NK-92 (cell line): ENCODE data around the gene GEMIN7.

Experiments
- DNase-seq: peaks from one replicate; lab custom pipeline; 2025; ENCODE audit not compliant: unreplicated experiment; lab: John Stamatoyannopoulos, UW

GEMIN7 gene

DNA sequence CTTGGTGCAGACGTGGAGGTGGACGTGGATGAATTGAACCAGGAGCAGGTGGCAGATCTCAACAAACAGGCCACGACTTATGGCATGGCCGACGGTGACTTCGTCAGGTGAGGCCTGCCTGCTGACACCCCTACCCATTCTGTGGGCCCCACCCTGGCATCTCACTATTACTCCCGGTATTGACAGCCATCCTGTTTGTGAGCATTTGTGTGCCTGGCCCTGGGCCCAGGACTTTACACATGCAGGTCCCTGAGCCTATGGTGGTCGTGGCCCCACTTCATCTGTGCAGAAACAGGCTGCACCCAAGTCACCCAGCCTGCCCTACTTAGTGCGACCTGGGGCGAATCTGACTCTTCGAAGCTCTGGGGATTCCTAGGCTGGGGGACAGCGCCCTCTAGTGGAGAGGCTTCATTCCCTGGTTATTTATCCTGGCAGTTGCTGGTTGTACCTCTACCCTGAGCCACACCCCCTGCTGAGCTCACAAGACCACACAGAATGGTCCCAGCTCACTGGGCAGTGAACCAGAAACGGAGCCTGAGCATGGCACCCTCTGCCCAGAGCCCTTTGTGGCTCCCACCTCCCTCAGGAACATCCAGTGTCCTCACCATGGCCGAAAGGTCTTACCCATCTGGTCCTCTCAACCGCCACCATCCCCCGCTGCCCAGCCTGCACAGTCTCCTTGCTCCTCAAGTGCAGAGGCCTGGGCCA is 19.6 kb upstream of the GEMIN7 start:
- DNase-seq, result no peak

DNA sequence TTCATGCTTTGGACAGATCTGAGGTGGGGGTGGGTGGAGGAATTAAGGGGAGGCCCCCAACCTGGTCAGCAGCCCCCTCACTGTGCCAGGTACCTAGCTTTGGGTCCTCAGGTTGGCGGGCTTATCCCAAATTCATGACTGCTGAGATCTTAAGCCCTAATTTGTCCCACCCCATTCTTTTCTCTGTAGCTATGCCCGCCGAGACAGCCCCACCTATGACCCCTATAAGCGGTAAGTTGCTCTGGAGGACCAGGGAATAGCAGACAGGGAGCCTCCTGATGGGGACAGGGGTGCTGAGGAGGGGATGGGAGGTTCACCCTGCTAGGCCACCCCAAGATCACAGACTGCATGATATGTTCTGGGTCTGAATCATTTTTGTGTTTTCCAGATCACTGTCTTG is 17.1 kb upstream of the GEMIN7 start:
- no peak for DNase-seq

DNA sequence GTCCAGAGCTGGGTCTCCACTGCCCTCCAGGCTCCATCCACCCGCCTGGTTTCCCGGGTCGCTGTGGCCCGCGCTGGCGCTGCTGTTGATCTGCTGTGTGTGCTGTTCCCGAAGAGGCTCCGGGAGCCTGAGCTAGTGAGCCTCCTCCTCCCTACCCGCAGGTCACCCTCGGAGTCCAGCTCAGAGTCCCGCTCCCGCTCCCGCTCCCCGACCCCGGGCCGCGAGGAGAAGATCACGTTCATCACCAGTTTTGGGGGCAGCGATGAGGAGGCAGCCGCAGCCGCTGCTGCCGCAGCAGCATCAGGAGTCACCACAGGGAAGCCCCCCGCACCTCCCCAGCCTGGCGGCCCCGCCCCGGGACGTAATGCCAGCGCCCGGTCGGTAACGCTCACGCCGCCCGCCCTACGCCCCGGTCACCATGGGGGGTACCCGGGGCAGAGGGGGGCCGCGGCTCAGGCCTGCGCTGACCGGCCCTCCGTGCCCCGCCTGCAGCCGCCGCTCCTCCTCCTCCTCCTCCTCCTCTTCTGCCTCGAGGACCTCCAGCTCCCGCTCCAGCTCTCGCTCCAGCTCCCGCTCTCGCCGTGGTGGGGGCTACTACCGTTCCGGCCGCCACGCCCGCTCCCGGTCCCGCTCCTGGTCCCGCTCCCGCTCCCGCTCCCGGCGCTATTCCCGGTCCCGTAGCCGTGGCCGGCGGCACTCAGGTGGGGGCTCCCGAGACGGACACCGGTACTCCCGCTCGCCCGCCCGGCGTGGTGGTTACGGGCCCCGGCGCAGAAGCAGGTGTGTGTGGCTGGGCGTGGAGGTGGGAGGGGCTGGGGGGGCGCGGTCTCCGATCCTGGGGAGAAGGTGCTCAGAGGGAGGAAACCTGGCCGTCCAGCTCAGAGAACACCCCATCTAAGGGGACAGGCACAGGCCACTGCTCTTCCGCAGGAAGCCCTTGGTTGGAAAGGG is 14.9 kb upstream of the GEMIN7 start:
- no peak for DNase-seq

DNA sequence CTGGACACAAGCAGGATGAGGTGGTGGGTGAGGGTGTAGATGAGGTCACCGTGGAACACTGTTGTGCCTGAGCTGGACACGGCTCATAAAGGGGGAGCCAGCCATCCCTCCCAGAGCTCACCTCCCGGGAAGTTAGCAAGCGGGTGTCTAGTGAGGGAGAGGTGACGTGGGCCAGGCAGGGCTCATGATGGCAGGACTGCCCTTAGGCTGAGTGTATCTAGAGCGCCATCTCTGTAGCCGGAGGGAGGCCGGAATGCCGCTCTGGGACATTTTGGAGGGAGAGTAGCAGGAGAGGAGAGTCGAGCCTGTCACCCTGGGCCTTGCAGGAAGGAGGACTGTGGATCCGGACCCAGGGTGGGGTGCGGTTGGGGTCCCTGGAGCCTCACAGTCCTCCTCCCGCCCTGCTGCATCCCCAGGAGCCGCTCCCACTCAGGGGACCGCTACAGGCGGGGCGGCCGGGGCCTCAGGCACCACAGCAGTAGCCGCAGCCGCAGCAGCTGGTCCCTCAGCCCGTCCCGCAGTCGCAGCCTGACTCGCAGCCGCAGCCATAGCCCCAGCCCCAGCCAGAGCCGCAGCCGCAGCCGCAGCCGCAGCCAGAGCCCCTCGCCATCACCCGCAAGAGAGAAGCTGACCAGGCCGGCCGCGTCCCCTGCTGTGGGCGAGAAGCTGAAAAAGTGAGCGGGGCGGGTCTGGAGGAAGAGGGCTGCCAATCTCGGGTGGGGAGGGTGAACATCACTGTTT is 12.0 kb upstream of the GEMIN7 start:
- DNase-seq, result no peak

DNA sequence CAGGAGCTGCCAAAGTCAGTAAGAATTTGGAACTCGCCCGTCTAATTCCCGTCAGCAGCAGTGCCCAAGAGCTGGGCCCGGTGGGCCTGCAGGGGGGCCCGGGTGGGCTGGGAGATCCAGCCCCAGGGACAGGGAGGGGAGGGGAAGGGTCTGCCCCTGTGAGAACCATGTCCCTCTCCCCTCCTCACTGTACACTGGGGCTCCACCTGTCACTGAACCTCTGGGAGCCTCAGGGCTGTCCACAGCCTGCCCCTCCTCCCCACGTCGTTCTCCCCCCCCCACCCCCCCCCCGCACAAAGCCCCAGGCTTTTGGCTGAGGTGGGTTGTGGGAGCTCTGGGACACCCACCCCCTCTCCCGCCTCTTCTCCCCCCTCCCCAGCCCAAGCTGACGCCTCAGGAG is 11.0 kb upstream of the GEMIN7 start:
- no peak for DNase-seq

DNA sequence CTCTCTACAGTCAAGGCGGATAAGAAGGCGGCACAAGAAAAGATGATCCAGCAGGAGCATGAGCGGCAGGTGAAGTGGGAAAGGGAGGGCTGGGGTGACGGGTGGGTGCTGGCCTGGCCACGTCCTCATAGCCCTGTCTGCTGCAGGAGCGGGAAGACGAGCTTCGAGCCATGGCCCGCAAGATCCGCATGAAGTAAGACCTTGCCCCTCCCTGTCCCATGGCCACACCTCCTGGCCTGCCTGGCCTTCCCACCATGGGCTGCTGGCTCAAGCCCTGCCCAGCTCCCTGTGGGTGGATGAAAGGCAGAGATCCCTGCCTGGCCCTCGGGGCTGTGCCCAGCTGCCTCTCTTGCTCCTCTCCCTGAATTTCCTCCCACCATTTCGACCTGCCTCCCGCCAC is 10.0 kb upstream of the GEMIN7 start:
- no peak for DNase-seq

DNA sequence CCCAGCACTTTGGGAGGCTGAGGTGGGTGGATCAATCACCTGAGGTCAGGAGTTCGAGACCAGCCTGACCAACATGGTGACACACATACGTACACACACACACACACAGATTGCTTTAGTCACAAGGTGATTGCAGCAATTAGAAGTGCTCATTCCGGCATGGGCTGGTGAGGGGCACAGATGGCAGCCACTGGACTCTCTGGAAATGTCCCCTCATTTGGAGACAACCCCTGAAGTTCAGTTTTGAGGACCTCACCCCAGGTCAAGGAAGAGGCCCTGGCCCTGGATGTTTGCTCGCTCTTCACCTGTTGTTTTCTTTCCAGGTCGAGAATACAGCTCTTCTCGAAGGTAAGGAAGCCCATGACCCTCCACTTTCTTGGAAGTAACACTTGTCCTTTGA is 8.8 kb upstream of the GEMIN7 start:
- no peak for DNase-seq

DNA sequence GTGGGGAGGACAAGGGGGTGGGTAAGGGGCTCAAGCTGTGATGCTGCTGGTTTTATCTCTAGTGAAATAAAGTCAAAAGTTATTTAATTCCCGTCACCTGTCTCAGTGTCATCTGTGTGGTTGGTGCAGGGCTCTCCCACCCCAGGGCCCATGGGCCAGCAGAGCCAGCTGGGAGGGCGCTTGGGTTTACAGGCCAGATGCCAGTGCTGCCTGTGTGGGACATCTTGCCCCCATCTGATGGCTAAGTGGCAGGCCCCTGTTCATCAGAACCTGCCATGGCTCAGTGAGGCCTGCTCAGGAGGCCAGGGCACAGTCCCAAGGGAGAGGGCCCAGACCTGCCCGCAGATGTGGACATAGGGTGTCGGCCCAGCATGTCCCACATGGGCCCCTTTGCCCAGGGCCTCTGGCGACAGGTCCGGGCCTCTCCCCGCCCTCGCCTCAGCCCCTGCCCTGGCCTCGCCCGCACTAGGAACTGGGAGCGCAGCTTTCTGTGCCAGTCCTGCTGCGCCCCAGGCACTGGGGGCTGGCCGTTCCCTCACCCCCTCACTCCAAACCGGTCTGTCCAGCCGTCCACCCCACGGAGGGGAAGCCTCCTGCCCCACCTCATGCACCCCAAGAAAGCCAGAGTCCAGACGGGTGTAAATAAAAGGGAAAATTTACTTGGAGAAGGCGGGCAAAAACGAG is 8.1 kb upstream of the GEMIN7 start:
- DNase-seq, result no peak

DNA sequence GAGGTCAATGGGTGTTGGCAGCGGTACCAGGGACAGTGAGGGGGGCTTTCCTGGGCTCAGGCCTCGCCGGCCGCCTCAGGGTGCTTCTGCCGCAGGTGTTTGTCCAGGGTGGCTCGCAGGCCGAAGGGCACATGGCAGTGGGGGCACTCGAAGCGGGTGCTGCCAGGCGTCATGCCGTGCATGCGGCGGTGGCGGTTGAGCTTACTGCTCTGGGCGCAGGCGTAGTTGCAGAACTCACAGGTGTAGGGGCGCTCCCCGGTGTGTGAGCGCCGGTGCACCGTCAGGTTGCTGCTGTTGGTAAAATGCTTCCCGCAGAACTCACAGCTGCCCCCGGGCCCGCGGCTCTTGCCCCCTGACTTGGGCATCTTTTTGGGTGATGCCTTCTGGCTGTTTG is 7.5 kb upstream of the GEMIN7 start:
- DNase-seq, result no peak

DNA sequence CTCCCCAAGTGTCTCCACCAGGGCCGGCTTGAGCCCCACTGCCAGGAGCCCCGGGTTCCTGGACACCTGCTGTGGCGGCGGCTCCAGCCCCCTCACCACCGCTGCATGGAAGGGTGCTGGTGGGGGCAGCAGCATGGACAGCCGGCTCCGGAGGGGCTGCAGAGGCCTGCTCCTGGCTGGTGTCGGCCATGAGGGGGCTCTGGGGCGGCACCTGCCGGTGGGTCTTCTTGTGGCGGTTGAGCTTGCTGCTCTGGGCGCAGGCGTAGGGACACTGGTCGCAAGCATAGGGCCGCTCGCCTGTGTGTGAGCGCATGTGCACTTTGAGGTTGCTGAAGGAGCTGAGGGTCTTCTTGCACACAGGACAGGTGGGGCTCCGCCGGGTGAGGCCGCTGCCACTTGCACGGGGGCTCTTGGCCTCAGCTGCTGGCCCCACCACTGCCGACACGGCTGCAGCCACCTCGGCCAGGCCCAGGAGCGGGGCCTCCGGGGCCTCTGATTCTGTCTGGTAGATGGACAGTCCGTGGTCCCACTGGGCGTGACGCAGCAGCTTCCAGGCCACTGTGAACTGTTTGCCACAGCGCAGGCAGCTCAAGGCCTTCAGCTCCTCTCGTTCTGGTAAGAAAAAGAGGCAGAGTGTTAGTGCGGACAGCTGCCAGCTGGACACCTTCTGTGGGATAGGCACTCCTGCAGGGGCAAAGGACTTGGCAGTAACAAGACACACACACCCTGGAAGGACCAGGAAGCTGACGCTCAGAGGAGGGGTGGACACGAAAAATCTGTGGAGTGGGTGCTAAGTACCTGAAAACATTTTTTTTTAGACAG is 6.9 kb upstream of the GEMIN7 start:
- DNase-seq, result no peak

DNA sequence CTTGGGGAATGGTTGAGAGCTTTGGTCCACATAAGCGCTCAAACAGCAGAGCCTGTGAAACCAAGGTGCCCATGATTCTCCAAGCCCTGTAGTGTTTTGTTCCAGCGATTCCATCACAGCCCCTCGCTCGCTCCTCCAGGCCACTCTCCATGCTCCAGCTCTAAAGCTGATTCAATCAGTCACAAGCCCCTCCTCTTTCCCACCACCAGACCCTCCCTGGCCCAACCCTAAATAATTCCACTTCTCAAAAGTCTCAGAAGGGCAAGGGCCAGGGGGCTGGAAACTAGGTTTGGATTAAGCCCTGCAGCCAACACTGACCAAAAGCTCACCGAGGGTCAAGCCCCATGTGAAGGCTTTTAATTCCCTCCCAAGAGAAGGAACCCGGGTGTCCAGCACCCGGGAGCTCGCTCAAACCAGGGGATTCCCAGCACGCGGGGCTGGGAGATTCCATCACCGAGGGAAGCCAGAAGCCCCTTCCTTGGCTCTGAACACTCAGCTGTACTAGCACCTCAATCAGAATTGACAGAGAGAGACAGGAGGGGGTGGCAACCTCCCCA is 4.2 kb upstream of the GEMIN7 start:
- no peak for DNase-seq

DNA sequence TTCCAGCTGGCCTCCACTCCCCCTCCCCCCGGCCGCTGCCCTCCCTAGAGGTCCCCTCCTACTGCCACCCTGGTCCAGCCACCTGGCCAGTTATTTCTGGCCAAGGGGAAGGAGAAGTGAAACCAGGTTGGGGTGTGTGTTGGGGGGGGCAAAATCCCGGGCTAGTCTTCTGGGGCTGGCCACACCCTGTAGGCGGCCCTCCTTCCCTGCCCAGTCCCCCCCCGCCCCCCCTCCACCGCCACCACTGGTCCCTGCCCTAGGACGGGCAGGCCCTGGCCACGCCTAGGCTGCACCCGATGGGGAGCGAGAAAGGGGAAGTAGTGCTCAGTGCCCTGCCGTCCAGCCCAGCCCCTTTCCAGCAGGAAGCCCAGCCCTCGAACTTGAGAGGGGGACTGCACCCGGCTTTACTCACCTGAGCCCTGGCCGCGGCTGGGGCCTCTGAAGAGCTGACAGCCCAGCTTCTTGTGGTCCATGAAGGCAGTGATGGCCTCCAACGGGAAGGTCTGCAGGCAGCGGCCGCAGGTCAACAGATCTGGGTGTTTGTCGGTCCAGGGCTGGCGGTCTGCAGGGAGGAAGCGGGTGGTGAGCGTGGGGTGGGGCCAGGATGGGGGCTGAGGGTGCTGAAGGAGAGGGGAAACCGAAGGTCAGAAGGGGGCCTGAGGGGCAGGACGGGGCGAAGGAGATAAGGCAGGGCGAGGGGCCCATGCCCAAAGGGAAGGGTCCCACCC is 3.6 kb upstream of the GEMIN7 start:
- DNase-seq, result no peak

DNA sequence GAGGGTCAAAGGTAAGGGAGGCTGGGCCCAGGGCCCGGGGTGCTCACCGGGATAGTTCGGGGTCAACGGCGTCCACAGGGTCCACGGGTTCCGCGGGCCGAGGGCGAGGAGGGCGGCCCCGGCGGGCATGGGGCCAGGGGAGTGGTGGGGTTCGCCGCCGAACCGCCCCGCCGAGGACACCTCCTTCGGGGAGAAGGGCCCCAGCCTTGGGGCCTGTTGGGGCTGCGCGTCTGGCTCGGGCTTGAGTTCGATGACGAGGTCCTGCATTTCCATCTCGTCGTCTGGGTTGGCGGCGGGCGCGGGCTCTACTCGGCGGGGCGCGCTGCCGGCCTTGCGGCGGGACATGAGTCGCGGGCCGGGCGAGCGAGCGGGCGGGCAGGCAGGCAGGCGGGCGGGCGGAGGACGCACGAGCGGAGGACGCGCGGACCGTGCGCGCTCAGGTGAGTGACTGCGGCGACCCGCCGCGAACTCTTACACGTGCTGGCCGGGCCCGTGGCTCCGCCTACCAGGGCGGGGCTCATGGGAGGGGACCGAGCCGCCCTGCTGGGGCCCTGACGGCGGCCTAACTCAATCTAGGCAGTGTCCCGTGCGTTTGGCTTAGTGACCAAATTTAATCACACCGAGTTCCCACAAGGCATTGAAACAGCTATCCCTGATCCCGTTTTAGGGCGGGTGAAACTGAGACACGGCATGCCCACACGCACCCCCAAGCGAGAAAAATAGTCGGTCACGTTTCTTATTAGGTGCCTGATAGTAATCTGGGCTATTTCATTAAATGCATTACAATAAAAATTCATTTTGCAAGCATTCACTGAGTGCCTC is 2.8 kb upstream of the GEMIN7 start, which contains the start of gene ZNF296:
TSS of gene ZNF296 (minus strand) at position 450 of the 822 bp plus-strand sequence. CDS start at position 345, 105 bp downstream.
- DNase-seq, result no peak

DNA sequence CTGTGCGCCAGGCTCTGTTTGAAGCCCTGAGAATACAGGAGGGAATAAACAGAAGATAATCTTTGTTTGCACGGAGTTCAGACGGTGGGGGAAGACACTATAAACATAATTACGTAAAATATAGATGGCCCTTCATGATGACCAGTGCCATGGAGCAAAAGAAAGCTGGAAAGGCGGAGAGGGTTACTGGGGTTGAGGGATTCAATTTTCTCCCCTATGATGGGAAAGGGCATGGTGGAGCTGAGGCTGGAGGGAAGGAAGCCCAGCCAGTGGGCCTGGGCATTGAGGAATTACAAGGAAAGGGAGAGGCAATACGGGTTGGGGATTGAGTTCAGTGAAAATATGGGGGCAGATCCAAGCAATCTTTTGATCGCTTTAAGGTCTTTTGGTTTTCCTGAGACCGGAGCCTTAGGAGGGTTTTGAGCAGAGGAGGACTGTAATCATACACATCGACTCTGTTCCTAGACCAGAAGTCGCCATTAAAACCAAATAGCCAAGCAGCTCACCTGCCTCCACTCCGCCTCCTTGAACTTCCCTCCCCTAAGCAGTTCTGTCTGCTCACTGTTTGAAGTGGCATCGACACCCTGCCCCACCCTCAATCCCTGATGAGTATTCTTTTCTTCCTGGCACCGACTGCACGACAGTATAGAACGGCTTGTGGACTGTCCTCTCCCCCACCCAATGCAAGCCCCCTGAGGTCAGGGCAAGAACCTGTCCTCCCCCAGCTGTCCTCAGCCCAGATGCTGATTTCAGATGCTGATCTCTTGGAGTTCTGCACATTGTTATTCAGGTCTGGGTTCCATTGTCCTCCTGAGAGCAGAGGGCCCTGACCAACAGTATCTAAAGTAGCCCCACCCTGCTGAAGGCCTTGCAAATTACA is 2.0 kb upstream of the GEMIN7 start:
- no peak for DNase-seq

DNA sequence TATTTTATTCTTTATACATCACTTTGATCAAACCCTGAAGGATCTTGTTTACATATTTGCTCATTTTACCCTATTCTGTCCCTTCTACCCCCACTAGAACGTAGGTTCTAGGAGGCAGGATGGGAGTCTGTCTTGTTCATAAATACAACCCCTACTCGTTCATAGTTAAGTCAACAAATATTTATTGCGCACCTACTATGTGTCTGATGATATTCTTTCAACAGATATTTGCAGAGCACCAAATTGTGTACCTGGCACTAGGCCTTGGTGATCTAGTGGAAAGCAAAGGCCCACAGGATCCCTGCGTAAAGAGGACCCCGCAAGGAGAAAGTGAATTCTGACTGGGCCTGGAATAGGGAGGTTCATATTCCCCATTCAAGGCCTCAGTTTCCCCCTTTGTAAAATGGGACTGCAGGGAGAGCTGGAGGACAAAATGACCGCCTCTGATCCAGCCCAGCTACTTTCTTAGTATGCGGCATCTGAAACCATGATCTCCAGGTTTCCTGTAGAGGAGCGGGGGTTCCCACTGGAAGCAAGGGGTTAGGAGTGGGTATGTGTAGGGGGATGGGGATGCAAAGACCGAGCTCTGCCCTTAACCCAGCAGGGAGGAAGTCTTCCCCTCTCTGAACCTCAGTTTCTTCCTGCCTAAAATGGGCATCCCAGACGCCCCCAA is 534 bp upstream of the GEMIN7 start:
- no peak for DNase-seq

DNA sequence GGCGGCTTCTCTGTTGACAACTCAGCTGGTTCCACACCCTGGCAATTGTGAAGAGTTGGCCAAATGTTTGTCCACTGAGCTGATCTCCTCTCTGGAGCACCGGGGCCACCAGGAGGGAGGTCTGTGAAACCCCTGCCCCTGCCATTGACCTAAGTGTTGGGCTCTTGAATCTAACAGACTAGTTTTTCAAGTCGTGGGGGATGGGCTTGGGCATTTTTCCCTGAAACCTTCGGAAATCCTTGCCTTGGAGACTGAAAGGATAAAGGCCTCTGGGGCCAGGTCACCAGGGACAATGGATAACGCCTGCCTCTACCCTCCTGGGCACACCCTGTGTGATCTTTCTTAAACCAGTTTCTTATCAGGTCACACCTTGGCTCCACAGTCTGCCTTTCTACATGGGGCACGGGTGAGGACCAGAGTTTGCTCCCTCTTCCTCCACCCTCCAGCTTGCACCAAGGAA is 881 bp downstream of the GEMIN7 start:
- no peak for DNase-seq

DNA sequence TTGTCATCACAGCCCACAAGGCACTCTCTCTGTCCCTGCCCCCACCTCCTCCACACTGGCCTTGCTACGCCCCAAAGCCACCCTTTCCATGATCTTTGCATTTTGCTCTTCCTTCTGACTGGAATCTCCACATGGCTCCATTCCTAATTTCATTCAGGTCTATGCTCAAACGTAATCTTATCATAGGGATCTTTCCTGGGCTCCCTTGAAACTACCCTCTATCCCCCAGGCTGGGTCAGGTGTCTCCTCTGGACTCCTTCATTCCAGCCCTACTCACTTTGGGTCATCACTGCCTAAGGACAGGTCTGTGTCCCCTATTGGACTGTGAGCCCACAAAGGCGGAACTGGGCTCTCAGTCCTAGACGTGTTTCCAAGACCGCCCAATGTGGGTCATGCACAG is 3.1 kb downstream of the GEMIN7 start:
- no peak for DNase-seq
